MG63 (cell line): Measurements from ENCODE around the gene DNAL1. TPM values are rescaled to one million over a fixed set of nuclear protein-coding genes. Genes with fewer than 3 reads are reported as not detected.
A peak's percentile ranks its signal among the peaks of the same experiment; 100 is the strongest.
"Not testable (repeated sequence)": the region's sequence is repeated elsewhere in the genome, so short reads cannot be mapped to it uniquely, and the experiment has no call there.

Experiments used
- DNase-seq: peaks from one replicate; pipeline ENCODE4 v3.0.0-alpha.2; 2020
- H3K27me3 ChIP-seq: fragments of 250-450 bp; sonication (Bioruptor Pico); 2 replicates; pipeline ENCODE4 v1.5.1; 2020; ENCODE audit warnings: mild to moderate bottlenecking, moderate library complexity
- H3K36me3 ChIP-seq: fragments of 250-450 bp; sonication (Bioruptor Pico); 2 replicates; pipeline ENCODE4 v1.5.1; 2020; ENCODE audit warnings: mild to moderate bottlenecking, moderate library complexity
- H3K4me3 ChIP-seq: fragments of 250-450 bp; sonication (Bioruptor Pico); 2 replicates; pipeline ENCODE4 v1.5.1; 2020; ENCODE audit warnings: mild to moderate bottlenecking, moderate library complexity
- H3K9me3 ChIP-seq: fragments of 250-450 bp; sonication (Bioruptor Pico); 2 replicates; pipeline ENCODE4 v1.5.1; 2020; ENCODE audit warnings: mild to moderate bottlenecking, moderate library complexity
- total RNA-seq: library from RNA; depleted of rRNA; stranded (reverse); fragments of >200 nt; shearing (Covaris generic); gene quantifications from 2 replicates; pipeline ENCODE4 v1.2.3, GENCODE V29; 2014; ENCODE audit warnings: low replicate concordance

DNAL1 gene
- total RNA-seq, 1 experiment from 2014 or later, result 7.0 TPM

DNA sequence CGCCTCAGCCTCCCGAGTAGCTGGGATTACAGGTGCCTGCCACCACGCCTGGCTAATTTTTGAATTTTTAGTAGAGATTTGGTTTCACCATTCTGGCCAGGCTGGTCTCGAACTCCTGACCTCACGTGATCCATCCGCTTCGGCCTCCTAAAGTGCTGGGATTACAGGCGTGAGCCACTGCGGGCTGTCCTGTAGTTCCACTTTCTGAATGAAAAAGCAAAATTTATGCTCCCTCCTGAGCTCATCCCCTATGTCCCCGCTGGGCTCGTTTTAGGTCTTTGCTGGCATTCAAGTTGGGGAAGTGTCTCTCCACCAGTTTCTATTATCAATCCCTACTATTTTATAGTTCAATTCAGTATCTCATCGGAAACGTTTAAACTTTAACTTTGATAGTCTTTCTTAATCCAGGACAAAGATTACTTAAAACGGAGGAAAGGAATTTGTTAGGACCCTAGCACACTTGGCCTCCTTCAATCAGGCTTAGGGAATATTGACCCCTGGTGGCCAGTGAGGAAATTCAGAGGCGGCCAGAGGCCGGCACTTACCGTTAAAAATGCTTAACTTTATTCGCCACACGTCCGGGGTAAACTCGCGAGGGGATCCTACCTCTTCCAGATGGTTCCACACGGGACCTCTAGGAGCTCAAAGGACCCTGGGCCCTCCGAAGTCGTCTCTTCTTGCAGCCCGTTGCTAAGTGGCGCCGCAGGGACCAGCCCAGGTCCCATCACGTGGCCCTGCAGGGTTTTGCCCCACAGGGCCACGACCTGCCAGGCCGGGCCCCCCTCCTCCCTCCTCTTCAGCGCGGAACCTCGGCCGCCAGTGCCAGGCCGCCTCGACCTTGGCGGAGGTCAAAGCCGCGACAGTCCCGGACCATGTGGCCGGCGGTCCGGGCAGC lies 11.4 kb upstream of the DNAL1 start:
- H3K9me3 ChIP-seq, result no peaks in the 10 kb centered on the region
- peak; percentile 38 for DNase-seq
- H3K36me3 ChIP-seq, result no peaks in the 10 kb centered on the region
- H3K4me3 ChIP-seq, result peak overlapping the region; percentile 19; the same call in 1 of the 2 replicates
- no peaks in the 10 kb centered on the region for H3K27me3 ChIP-seq

DNA sequence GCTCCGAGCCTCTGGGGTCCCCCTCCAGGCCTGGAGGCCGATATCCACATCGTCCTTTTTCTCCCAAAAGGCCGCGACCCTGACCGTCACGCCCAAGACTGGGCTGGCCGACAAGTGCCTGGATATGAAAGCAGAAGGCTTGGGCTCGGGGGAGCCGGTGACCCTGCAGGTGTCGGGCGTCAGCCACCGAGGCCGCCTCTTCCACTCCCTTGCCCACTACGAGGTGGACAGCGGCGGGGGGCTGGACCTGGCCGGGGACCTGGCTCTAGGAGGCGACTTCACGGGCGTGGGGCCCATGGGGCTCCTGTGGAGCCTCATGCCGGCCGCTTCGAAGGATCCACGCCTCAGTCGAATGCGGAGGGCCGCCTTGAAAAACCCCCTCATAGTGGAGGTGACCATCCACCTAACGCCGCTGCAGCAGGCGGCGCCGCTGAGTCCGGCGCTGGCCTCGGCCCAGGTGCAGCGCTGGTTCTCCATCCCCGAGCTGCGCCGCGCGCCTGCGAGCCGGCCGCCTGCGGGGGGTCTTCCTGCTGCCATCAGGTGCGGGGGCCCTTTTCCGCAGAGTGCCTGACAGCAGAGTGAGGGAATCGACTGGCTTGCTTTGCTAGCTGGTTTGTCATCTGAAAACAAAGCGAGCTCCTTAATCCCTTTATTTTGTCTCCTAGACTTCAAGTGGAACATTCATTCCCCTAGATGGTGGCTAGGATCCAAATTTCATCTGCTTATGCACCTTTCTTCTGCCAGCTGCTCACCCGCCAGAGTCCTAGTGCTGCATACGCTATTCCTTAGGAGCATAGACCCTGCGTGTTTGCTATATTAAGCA lies 10.6 kb upstream of the DNAL1 start:
- no peak overlapping the region for H3K4me3 ChIP-seq
- H3K27me3 ChIP-seq, result no peaks in the 10 kb centered on the region

DNA sequence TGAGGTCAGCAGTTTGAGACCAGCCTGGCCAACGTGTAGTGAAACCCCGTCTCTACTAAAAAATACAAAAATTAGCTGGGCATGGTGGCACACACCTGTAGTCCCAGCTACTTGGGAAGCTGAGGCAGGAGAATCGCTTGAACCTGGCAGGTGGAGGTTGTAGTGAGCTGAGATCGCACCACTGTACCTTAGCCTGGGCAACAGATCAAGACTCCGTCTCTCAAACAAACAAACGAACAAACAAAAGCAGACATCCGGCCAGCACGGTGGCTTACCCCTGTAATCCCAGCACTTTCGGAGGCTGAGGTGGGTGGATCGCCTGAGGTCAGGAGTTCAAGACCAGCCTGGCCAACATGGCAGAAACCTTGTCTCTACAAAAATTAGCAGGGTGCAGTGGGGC lies 8.4 kb upstream of the DNAL1 start:
- H3K36me3 ChIP-seq, DNase-seq, H3K27me3 ChIP-seq, H3K4me3 ChIP-seq, H3K9me3 ChIP-seq: not testable (repeated sequence)

More for the DNA sequence above, 10.6 kb upstream of the DNAL1 start:
- Histone ChIP-seq H3K36me3 (no peaks in the 10 kb centered on the region), H3K9me3 (no peaks in the 10 kb centered on the region)
- no peak for DNase-seq

DNA sequence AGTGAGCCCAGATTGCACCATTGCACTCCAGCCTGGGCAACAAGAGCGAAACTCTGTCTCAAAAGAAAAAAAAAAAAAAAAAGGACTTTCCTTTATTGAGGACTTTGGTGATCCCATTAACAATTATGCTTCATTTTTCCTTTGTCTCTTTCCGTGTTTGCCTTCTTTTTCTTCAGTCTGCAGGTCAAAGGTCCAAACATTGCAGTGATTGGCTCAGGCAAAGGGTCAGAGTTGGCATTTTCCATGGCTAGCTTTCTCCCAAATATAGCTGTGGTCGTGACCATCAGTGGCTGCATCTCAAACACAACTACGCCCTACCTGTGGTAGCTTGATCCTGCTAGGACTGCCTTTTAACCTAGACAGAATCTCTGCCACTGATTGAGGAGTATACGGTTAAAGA lies 7.0 kb upstream of the DNAL1 start:
- Histone ChIP-seq H3K4me3 (no peak overlapping the region), H3K36me3 (no peaks in the 10 kb centered on the region), H3K9me3 (no peaks in the 10 kb centered on the region), H3K27me3 (no peaks in the 10 kb centered on the region)
- no peak for DNase-seq

DNA sequence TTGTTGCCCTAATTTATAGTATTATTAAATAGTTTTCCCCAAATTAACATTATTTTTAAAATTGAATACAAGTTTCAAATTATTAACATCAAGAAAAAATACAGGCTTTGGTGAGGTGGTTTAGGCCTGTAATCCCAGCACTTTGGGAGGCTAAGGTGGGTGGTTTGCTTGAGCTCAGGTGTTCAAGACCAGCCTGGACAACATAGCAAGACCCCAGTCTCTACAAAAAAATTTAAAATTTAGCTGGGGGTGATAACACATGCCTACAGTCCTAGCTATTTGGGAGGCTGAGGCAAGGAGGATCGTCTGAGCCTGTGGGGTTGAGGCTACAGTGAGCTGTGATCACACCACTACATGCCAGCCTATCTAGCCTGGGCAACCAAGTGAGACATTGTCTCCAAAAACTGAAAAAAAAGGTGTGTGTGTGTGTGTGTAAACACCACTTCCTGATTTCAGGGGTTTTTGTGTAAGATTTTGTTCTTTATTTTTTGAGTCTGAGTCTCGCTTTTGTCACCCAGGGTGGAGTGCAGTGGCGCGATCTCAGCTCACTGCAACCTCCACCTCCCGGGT lies 3.9 kb upstream of the DNAL1 start:
- no peak for DNase-seq
- no peaks in the 10 kb centered on the region for H3K36me3 ChIP-seq
- no peaks in the 10 kb centered on the region for H3K27me3 ChIP-seq
- no peak overlapping the region for H3K4me3 ChIP-seq
- H3K9me3 ChIP-seq, result no peaks in the 10 kb centered on the region

DNA sequence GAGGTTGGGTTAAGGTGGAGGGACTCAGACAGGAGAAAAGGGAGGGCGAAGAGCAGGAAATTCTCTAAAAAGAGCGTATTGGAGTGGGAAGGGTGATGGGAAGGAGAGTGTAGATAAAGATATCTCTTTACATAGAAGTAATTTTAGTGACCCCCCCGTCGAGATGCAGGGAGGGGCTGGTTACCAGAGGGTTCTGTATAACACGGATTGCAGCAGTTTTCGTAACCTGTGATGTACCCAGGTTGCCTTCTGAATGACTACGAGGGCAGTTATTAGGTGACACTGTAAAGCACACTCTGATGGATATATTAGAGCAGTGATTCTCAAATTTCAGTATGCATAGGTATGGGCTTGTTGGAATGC lies 443 bp downstream of the DNAL1 start:
- Histone ChIP-seq H3K27me3 (no peaks in the 10 kb centered on the region), H3K9me3 (no peaks in the 10 kb centered on the region), H3K4me3 (peak overlapping the region; percentile 76), H3K36me3 (no peaks in the 10 kb centered on the region)
- DNase-seq, result no peak

DNA sequence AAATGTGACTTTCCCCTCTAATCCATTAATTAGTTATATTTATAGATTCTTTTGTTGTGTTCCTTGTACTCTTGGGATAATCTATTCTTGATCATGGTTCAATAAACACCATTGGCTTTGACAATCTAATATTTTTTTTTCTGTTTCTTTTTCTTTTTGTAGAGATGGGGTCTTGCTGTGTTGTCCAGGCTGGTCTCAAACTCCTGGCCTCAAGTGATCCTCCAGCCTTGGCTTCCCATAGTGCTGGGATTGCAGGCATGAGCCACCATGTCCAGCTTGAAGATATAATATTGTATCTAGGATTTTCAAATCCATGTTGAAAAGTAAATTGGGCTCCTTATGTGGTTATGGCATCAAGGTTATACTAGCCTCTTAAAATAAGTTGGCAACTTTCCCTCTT lies 6.2 kb downstream of the DNAL1 start:
- Histone ChIP-seq H3K27me3 (no peaks in the 10 kb centered on the region), H3K4me3 (no peak overlapping the region), H3K36me3 (0 out of 2 replicates have a peak, but pooled peaks cover 6% of the 10 kb centered on the region), H3K9me3 (no peaks in the 10 kb centered on the region)
- DNase-seq, result no peak

DNA sequence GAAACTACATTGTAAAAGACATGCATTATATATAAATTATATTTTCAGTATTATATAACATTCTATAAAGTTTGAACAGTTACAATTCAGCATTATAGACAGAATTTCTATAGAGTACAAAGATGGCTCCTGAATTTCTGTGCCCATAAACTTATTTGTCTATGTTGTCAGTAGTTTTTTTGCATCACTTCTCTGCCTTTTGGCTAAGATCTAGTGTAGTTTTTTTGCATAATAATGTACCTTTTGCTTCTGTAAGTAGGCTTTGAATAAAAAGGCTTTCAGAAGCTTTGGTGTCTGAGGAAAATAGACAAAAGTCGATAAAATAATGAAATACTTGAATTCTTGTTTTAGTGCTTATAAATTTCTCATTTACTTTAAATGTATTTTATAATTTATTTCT lies 11.1 kb downstream of the DNAL1 start:
- H3K36me3 ChIP-seq, result 0 out of 2 replicates have a peak, but pooled peaks cover 6% of the 10 kb centered on the region

DNA sequence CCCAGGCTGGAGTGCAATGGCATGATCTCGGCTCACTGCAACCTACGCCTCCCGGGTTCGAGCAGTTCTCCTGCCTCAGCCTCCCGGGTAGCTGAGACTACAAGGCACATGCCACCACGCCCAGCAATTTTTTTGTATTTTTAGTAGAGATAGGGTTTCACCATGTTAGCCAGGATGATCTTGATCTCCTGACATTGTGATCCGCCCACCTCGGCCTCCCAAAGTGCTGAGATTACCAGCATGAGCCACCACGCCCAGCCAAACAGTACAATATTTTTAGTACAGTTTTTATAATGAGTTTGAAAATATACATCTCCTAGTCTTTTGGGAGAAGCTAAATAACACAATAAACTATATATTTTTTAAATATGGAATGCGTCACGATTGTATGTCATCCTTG lies 14.4 kb downstream of the DNAL1 start:
- DNase-seq, H3K27me3 ChIP-seq, H3K4me3 ChIP-seq, H3K36me3 ChIP-seq, H3K9me3 ChIP-seq: not testable (repeated sequence)

More for the DNA sequence above, 11.1 kb downstream of the DNAL1 start:
- Histone ChIP-seq H3K4me3 (no peak overlapping the region), H3K9me3 (no peaks in the 10 kb centered on the region), H3K27me3 (no peaks in the 10 kb centered on the region)
- DNase-seq, result no peak

DNA sequence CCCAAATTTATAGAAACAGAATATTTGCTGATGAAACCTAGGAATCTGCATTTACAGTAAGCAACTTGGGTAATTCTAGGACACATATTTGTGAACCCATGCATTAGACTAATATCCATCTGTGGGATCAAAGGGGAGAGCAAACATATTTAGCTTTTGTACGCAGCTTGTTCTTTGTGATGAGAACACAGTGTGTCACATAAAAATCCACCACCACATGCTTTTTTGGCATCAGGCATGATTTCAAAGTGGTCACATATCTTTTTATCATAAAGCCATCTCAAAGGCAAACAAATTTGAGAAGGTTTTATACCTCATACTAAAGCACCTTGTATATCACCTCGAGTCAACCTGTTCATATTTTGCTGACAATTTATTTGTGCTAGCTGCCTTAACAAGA lies 15.7 kb downstream of the DNAL1 start:
- DNase-seq, result no peak

DNA sequence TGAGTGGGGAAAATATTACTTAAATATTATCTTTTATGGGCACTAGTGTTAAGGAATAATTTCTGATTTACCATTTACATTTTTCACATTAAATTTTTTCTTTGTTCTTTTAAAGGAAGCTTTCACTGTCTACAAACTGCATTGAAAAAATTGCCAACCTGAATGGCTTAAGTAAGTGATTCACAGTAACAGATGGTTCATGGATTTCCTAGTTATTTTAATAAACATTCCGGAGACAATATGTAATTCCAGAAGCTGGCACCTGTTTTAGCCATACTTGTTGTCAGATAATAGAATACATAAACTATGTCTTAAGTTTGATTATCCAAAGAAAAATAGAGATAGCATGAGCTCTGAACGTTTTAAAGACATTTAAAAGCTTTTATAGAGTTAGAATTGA lies 17.1 kb downstream of the DNAL1 start:
- Histone ChIP-seq H3K4me3 (no peak overlapping the region), H3K9me3 (no peaks in the 10 kb centered on the region)
- DNase-seq, result no peak

More for the DNA sequence above, 15.7 kb downstream of the DNAL1 start:
- Histone ChIP-seq H3K36me3 (no peaks in the 10 kb centered on the region), H3K27me3 (no peaks in the 10 kb centered on the region), H3K9me3 (no peaks in the 10 kb centered on the region), H3K4me3 (no peak overlapping the region)

DNA sequence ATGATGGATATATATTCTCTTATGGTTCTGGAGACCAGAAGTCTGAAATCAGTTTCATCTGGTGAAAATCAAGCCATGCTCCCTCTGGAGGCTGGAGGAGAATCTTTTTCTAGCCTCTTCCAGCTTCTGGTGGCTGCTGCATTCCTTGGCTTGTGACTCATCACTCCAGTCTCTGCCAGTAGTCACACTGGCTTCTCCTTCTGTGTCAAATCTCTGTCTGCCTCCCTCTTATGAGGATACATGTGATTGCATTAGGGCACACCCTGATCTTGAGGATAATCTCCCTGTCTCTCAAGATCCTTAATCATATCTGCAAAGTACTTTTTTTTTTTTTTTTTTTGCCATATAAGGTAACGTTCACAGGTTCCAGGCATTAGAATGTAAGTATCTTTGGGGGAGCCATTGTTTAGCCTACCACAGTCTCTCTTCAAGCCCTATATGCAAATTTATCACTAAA lies 17.7 kb downstream of the DNAL1 start:
- no peaks in the 10 kb centered on the region for H3K27me3 ChIP-seq
- H3K36me3 ChIP-seq, result no peaks in the 10 kb centered on the region
- no peaks in the 10 kb centered on the region for H3K9me3 ChIP-seq
- peak; percentile 84 for DNase-seq
- H3K4me3 ChIP-seq, result no peak overlapping the region

More for the DNA sequence above, 17.1 kb downstream of the DNAL1 start:
- H3K27me3 ChIP-seq, result no peaks in the 10 kb centered on the region
- no peaks in the 10 kb centered on the region for H3K36me3 ChIP-seq

DNA sequence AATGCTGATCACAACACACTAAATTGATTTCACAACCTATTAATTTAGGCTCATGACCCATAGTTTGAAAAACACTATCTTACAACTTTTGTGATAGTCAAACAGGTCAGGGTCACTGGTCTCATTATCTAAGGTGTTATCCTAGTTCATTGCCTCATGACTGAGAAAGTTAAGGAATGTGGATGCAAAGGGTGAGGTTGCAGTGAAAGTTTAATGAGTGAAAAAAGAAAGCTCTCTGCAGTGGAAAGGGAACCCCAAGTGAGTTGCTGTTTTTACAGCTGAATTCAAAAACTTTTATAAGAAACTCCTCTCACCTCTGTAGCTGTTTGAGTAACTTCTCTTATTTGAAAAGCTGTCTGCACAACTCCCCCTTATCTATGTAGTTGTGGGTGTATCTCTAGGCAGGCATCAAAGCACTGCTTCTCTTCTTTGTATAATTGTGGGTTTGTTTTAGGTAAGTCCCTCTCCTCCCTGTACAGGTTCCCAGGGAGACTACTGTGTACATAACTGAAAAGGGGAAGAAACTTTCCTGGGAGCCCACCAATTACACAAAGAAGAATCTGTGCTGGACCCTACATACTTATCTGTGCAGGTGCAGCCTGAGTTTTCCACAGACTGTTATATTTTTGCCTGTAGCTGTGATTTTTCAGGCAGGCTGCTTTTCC lies 18.9 kb downstream of the DNAL1 start:
- Histone ChIP-seq H3K4me3 (no peak overlapping the region), H3K27me3 (no peaks in the 10 kb centered on the region)
- DNase-seq, result no peak

DNA sequence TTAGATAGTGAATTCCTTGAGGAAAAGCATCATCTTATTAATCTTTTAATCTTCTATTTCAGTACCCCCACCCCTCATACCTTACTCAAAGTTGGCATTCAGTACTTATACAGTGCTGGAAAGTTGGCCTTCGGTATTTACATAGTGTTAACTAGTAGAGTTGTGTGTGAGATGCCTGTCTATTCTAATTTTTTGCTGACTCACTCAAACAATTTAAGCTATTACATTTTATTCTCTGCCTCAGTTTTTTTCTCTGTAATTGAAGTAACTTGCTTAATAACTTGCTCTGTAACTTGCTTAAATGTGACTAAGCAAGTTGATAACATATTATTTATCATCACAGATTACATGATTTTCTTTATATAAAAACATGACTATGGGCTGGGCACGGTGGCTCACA lies 20.3 kb downstream of the DNAL1 start:
- H3K9me3 ChIP-seq, result no peaks in the 10 kb centered on the region
- H3K4me3 ChIP-seq, result no peak overlapping the region
- DNase-seq, result no peak
- no peaks in the 10 kb centered on the region for H3K27me3 ChIP-seq
- H3K36me3 ChIP-seq, result no peaks in the 10 kb centered on the region; the same call in 1 of the 2 replicates

More for the DNA sequence above, 18.9 kb downstream of the DNAL1 start:
- H3K9me3 ChIP-seq, result no peaks in the 10 kb centered on the region
- no peaks in the 10 kb centered on the region for H3K36me3 ChIP-seq

DNA sequence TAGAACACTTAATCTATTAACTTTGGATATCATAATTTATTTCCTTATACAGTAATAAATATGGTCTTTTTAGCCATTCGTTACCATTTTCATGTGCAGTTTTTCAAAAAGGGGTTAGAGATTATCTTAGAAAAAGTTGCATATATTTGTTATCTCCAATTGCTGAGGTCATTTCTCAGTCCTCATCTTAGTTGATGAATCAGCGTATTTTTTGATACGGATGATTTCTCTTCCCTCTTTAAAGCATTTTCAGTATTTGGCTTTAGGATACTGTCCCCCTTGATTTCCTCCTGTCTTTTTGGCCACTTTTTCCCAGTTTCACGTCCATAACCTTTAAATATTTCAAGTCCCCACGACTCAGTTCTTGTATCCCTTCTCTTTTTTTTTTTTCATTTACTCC lies 21.8 kb downstream of the DNAL1 start:
- no peak for DNase-seq
- H3K27me3 ChIP-seq, result no peaks in the 10 kb centered on the region
- H3K4me3 ChIP-seq, result no peak overlapping the region
- H3K36me3 ChIP-seq, result no peaks in the 10 kb centered on the region; the same call in 1 of the 2 replicates
- no peaks in the 10 kb centered on the region for H3K9me3 ChIP-seq

DNA sequence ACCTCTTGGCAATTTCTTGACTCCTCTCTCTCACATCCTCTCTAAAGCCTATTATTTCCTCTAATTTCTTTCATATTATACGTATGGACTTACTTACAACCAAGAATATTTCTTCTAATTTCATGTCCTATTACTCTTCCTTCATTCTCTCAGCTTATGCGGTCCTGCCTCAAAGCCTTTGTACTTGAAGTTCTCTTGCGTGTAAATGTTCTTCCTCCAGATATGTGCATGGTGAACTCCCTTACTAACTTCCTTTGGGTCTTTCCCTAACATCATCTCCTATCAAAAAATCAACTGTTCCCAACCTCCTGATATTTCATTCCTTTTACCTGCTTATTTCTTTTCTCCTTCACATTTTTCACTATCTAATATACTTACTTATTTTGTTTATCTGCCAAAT lies 23.1 kb downstream of the DNAL1 start:
- no peaks in the 10 kb centered on the region for H3K27me3 ChIP-seq

More for the DNA sequence above, 23.1 kb downstream of the DNAL1 start:
- Histone ChIP-seq H3K36me3 (no peaks in the 10 kb centered on the region; the same call in none of the 2 replicates), H3K4me3 (no peak overlapping the region), H3K9me3 (no peaks in the 10 kb centered on the region)
- DNase-seq, result no peak
